Esophagus squamous epithelium (tissue), 5 donors: ENCODE results near the gene SREBF2. TPM values are rescaled to one million over a fixed set of nuclear protein-coding genes. Genes with fewer than 3 reads are reported as not detected.

Source experiments
- DNase-seq: peaks from one replicate; lab custom pipeline; 2025; lab: John Stamatoyannopoulos, UW
- H3K27ac ChIP-seq, 4 donors: fragments of 200-600 bp; sonication (generic); one replicate each; pipeline ENCODE4 v1.5.1; 2016 to 2019; ENCODE audit warnings: mild to moderate bottlenecking in 1 of 4
- H3K27me3 ChIP-seq, 4 donors: fragments of 200-600 bp; sonication (generic); 1 replicate in 3 of 4; 2 replicates in 1 of 4; pipeline versions ENCODE4 v1.5.1 to v1.6.0; 2017 to 2021; ENCODE audit warnings: antibody characterized with exemption in 1 of 4
- H3K36me3 ChIP-seq, 3 donors: fragments of 200-600 bp; sonication (generic); one replicate each; pipeline ENCODE4 v1.5.1; 2016 to 2019
- H3K4me1 ChIP-seq, 3 donors: fragments of 200-600 bp; sonication (generic); one replicate each; pipeline ENCODE4 v1.5.1; 2017 to 2019
- H3K4me3 ChIP-seq, 4 donors: fragments of 200-600 bp; sonication (generic); 1 replicate in 3 of 4; 2 replicates in 1 of 4; pipeline ENCODE4 v1.5.1; 2016 to 2019; ENCODE audit warnings: mild to moderate bottlenecking in 2 of 4, moderate library complexity in 1 of 4
- H3K9me3 ChIP-seq, 3 donors: fragments of 200-600 bp; sonication (generic); one replicate each; pipeline ENCODE4 v1.5.1; 2016 to 2019
- CTCF ChIP-seq, 6 experiments: fragments of 450-650 bp in 4 of 6; fragments of 200-600 bp in 2 of 6; sonication (generic) in 2 of 6; IDR thresholded peaks; one replicate each; pipeline ENCODE4 v1.5.1; 2016 to 2019; ENCODE audit warnings: antibody characterized with exemption in 6 of 6, mild to moderate bottlenecking in 4 of 6, moderate library complexity in 4 of 6
- POLR2A ChIP-seq, 4 donors: fragments of 450-650 bp; IDR thresholded peaks; one replicate each; pipeline ENCODE4 v1.6.1; 2017; ENCODE audit warnings: antibody characterized with exemption in 4 of 4, mild to moderate bottlenecking in 4 of 4, moderate library complexity in 3 of 4
- WGBS, 2 donors: methylation state at CpG; one replicate each; pipeline ENCODE4 v1.1.5; 2018; 5-methylcytosine and 5-hydroxymethylcytosine counted together
- intact Hi-C: fragments of 100-400 bp; cut with DNase I; formaldehyde crosslinking; loops from one replicate; pipeline ENCODE4 v1.15.0; 2022
- total RNA-seq, 4 donors: library from RNA; depleted of rRNA; stranded (reverse); fragments of >200 nt; gene quantifications; one replicate each; pipeline ENCODE4 v1.1.0, GENCODE V29; 2016
- donor health status: DM: yes; HTN: yes; CAD: no.

Gene SREBF2
- total RNA-seq, 4 donors from 2014 or later: 72.8 to 138 (median 98.6) TPM

DNA sequence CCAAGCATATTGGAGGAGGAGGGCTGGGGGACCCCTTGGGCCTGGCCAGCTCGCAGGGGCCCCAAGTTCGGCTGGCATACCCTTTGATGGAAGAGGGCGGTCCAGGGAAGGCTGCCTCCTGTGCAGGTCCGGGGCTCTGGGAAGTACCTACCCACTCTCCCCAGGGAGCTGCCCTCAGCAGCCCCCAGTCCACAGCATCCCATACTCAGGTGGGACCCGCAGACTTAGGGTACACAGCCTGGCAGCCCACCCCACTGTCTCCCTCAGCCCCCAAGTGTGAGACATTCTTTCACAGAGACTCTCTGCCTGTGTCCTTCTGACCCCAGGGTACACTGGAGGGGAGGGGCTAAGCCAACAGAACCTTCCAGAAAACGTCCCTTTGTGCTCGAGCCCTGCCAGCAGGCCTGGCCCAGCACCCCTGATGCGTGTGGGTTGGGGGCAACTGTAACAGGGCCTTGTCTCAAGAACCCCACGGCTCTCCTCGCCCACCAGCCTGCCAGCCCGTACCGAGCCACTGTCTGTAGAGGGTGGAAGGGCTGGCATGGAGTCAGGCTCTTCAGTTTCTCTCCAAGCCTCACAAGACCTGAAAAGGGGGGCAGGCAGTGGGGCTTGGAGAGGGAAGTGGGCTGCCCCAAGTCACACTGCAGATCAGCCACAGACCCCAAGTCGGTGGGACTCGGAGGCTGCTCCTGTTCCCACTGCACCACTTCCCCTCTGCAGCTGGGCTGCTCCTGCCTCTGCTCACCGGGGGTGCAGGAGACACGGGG, 100.7 kb downstream of the SREBF2 start:
- WGBS, 2 donors: 80 to 88% methylated on average over 1 to 2 of the region's 16 CpGs
- H3K4me3 ChIP-seq: no peak overlapping the region
- intact Hi-C loops: no loop called here
- H3K36me3 ChIP-seq: no peaks in the 10 kb centered on the region
- no peaks in the 10 kb centered on the region for H3K27me3 ChIP-seq
- no peak for TF ChIP-seq CTCF (IDR thresholded peaks at IDR 0.05)
- TF ChIP-seq POLR2A (IDR thresholded peaks at IDR 0.05): no peak
- H3K4me1 ChIP-seq: peaks cover 0 to under 1% (median 0%) of the 10 kb centered on the region in 3 donors
- H3K27ac ChIP-seq: no peak overlapping the region
- no peak for DNase-seq
- no peaks in the 10 kb centered on the region for H3K9me3 ChIP-seq

GRCh38 chr22:41934284-41935014, 101.5 kb downstream of the SREBF2 start:
- TF ChIP-seq POLR2A (IDR thresholded peaks at IDR 0.05): no peak
- no peak for TF ChIP-seq CTCF (IDR thresholded peaks at IDR 0.05)
- intact Hi-C loops: no loop called here
- WGBS, 2 donors: 88 to 92% methylated on average over 11 to 14 of the region's 17 CpGs
- Histone ChIP-seq H3K4me1 (peaks cover 0 to 9% (median 7%) of the 10 kb centered on the region in 3 donors), H3K27me3 (no peaks in the 10 kb centered on the region), H3K27ac (no peak overlapping the region), H3K36me3 (no peaks in the 10 kb centered on the region), H3K4me3 (no peak overlapping the region), H3K9me3 (no peaks in the 10 kb centered on the region)
- DNase-seq: no peak

DNA sequence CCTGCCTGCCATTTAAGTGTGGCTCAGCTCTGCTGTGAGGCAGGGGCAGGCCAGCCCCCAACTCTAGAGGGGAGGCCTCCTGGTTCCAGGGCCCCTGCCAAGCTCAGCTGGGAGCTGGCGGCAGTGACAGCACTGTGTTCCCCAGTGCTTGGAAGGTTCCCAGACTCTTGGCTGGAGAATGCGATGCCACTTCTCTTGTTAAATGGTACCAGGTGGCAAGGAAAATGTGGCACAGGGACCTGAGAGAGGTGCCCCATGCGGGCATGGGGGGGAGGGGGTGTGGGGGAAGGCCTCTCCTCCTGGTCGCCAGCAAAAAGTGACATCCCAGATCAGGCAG, 102.1 kb downstream of the SREBF2 start:
- intact Hi-C loops: no loop called here
- peaks cover 0 to 15% (median 7%) of the 10 kb centered on the region in 3 donors for H3K4me1 ChIP-seq
- no peak for DNase-seq
- H3K27me3 ChIP-seq: no peaks in the 10 kb centered on the region
- no peak overlapping the region for H3K27ac ChIP-seq
- TF ChIP-seq POLR2A (IDR thresholded peaks at IDR 0.05) (no peak), CTCF (IDR thresholded peaks at IDR 0.05) (no peak)
- H3K9me3 ChIP-seq: no peaks in the 10 kb centered on the region
- H3K36me3 ChIP-seq: no peaks in the 10 kb centered on the region
- WGBS, 2 donors: 60% methylated on average over 1 of the region's 4 CpGs; no CpG with 5 or more reads in 1 of the 2 donors
- H3K4me3 ChIP-seq: no peak overlapping the region

- intact Hi-C loops: no loop called here
- Histone ChIP-seq H3K9me3 (no peaks in the 10 kb centered on the region), H3K27me3 (no peaks in the 10 kb centered on the region), H3K36me3 (no peaks in the 10 kb centered on the region), H3K4me3 (no peak overlapping the region), H3K27ac (no peak overlapping the region), H3K4me1 (peaks cover 0 to 20% (median 7%) of the 10 kb centered on the region in 3 donors)
- no peak for DNase-seq
- TF ChIP-seq POLR2A (IDR thresholded peaks at IDR 0.05) (no peak), CTCF (IDR thresholded peaks at IDR 0.05) (no peak)
- WGBS, 2 donors: 89% methylated on average over 3 to 5 of the region's 9 CpGs
Observed at GRCh38 chr22:41935509-41935908, 102.6 kb downstream of the SREBF2 start.

GRCh38 chr22:41936894-41937169, 103.9 kb downstream of the SREBF2 start:
- H3K4me1 ChIP-seq: peaks cover 0 to 33% (median 7%) of the 10 kb centered on the region in 3 donors
- TF ChIP-seq CTCF (IDR thresholded peaks at IDR 0.05) (no peak), POLR2A (IDR thresholded peaks at IDR 0.05) (no peak)
- no peak overlapping the region for H3K27ac ChIP-seq
- H3K4me3 ChIP-seq: no peak overlapping the region
- intact Hi-C loops: no loop called here
- H3K9me3 ChIP-seq: no peaks in the 10 kb centered on the region
- no peak for DNase-seq
- 100% methylated on average over 2 of the region's 2 CpGs; no CpG with 5 or more reads in 1 of the 2 donors for WGBS, 2 donors
- no peaks in the 10 kb centered on the region for H3K27me3 ChIP-seq
- no peaks in the 10 kb centered on the region for H3K36me3 ChIP-seq
